IMR-90 (cell line): ENCODE results near the gene MISP3. TPM values are rescaled to one million over a fixed set of nuclear protein-coding genes. Genes with fewer than 3 reads are reported as not detected.

Experiments used
- ATAC-seq: fragments of 200-7000 bp; cut with Tn5 transposase; 2 replicates; pipeline ENCODE4 v1.9.1; 2020; ENCODE audit warnings: low read depth, mild to moderate bottlenecking, moderate library complexity
- BruUV-seq: library from RNA; stranded (reverse); fragments of 400-500 nt; replicated peaks from 2 replicates; lab custom pipeline; 2021; lab: Mats Ljungman, UMichigan
- CTCF ChIA-PET: fragments of 300-600 bp; formaldehyde crosslinking; extraction: SDS; loops from one replicate; lab custom pipeline; 2021; ENCODE audit warnings: antibody characterized with exemption; lab: Yijun Ruan, JAX
- POLR2A ChIA-PET: fragments of 300-600 bp; sonication (Branson Sonifier 250); formaldehyde crosslinking; loops from one replicate; lab custom pipeline; 2022; ENCODE audit warnings: antibody characterized with exemption; ENCODE audit not compliant: unreplicated experiment; lab: Charles Lee
- DNase-seq: peaks from one replicate; pipeline ENCODE4 v3.0.0; 2013
- H2AFZ ChIP-seq: replicated peaks from 2 replicates; pipeline ENCODE3; 2013; ENCODE audit warnings: low read length, mild to moderate bottlenecking; ENCODE audit not compliant: poor library complexity
- H2AK5ac ChIP-seq: 2 replicates; pipeline ENCODE4 v1.6.1; 2013; ENCODE audit warnings: low read depth, low read length, inconsistent platforms
- H2AK9ac ChIP-seq: replicated peaks from 2 replicates; pipeline ENCODE3; 2013; ENCODE audit warnings: mild to moderate bottlenecking, low read depth, low read length, moderate library complexity; ENCODE audit not compliant: poor library complexity
- H2BK120ac ChIP-seq: 2 replicates; pipeline ENCODE4 v1.6.1; 2013; ENCODE audit warnings: low read depth, low read length, inconsistent platforms
- H2BK15ac ChIP-seq: 3 replicates; pipeline ENCODE4 v1.6.1; 2013; ENCODE audit warnings: low read depth, low read length, inconsistent platforms
- H2BK20ac ChIP-seq: 2 replicates; pipeline ENCODE4 v1.6.1; 2013; ENCODE audit warnings: low read depth, mild to moderate bottlenecking, inconsistent platforms, low read length, moderate library complexity
- H2BK5ac ChIP-seq: 2 replicates; pipeline ENCODE4 v1.6.1; 2013; ENCODE audit warnings: mild to moderate bottlenecking, low read depth, low read length, inconsistent platforms; ENCODE audit not compliant: poor library complexity, severe bottlenecking
- H3K14ac ChIP-seq: replicated peaks from 2 replicates; pipeline ENCODE4 v1.6.1; 2013; ENCODE audit warnings: low read depth, low read length, inconsistent platforms
- H3K18ac ChIP-seq: 2 replicates; pipeline ENCODE4 v1.6.1; 2013; ENCODE audit warnings: low read depth, low read length, control low read depth
- H3K23ac ChIP-seq: 2 replicates; pipeline ENCODE4 v1.6.1; 2013; ENCODE audit warnings: low read depth, low read length, inconsistent platforms
- H3K27ac ChIP-seq: 2 replicates; pipeline ENCODE4 v1.5.1; 2013; ENCODE audit warnings: mild to moderate bottlenecking, control low read depth, low read length; ENCODE audit not compliant: insufficient read depth
- H3K27me3 ChIP-seq: 2 replicates; pipeline ENCODE4 v1.6.1; 2013; ENCODE audit warnings: low read length; ENCODE audit not compliant: control insufficient read depth, insufficient read depth
- H3K36me3 ChIP-seq: 2 replicates; pipeline ENCODE4 v1.6.1; 2013; ENCODE audit warnings: low read length, mixed read lengths; ENCODE audit not compliant: control insufficient read depth, insufficient read depth
- H3K4ac ChIP-seq: 2 replicates; pipeline ENCODE4 v1.6.1; 2013; ENCODE audit warnings: low read depth, low read length, inconsistent platforms
- H3K4me1 ChIP-seq: 2 replicates; pipeline ENCODE4 v1.6.1; 2013; ENCODE audit warnings: low read length, mixed read lengths; ENCODE audit not compliant: control insufficient read depth, insufficient read depth
- H3K4me2 ChIP-seq: 2 replicates; pipeline ENCODE4 v1.6.1; 2013; ENCODE audit warnings: low read depth, mild to moderate bottlenecking, control low read depth, low read length, moderate library complexity
- H3K4me3 ChIP-seq: 2 replicates; pipeline ENCODE4 v1.5.1; 2013; ENCODE audit warnings: low read depth, mild to moderate bottlenecking, control low read depth, low read length, moderate library complexity; ENCODE audit not compliant: insufficient read depth
- H3K56ac ChIP-seq: 2 replicates; pipeline ENCODE4 v1.6.1; 2013; ENCODE audit warnings: low read length, inconsistent platforms; ENCODE audit not compliant: insufficient read depth; ENCODE audit errors: extremely low read depth
- H3K79me1 ChIP-seq, 2 experiments: 2 replicates each; pipeline ENCODE4 v1.6.1; 2013; ENCODE audit warnings: low read length in 2 of 2, inconsistent platforms in 1 of 2, low read depth in 1 of 2
- H3K9ac ChIP-seq: 2 replicates; pipeline ENCODE4 v1.6.1; 2013; ENCODE audit warnings: low read depth, low read length, control low read depth
- H3K9me1 ChIP-seq: 2 replicates; pipeline ENCODE4 v1.6.1; 2013; ENCODE audit warnings: low read length, inconsistent platforms; ENCODE audit not compliant: insufficient read depth
- H3K9me3 ChIP-seq: 2 replicates; pipeline ENCODE4 v1.6.1; 2013; ENCODE audit warnings: low read length; ENCODE audit not compliant: control insufficient read depth, insufficient read depth
- H4K20me1 ChIP-seq: 2 replicates; pipeline ENCODE4 v1.6.1; 2013; ENCODE audit warnings: low read length, inconsistent platforms; ENCODE audit not compliant: insufficient read depth
- H4K5ac ChIP-seq: 2 replicates; pipeline ENCODE4 v1.6.1; 2013; ENCODE audit warnings: mild to moderate bottlenecking, low read depth, low read length, control low read depth
- H4K8ac ChIP-seq, 2 experiments: 2 replicates each; pipeline ENCODE4 v1.6.1; 2013; ENCODE audit warnings: low read depth in 2 of 2, low read length in 2 of 2, control low read depth in 1 of 2, inconsistent platforms in 1 of 2
- H4K91ac ChIP-seq: 2 replicates; pipeline ENCODE4 v1.6.1; 2013; ENCODE audit warnings: low read depth, low read length, inconsistent platforms; ENCODE audit not compliant: insufficient read depth
- BHLHE40 ChIP-seq: fragments of 150-350 bp; IDR thresholded peaks from 2 replicates; pipeline ENCODE4 v1.6.1; 2016; ENCODE audit warnings: mild to moderate bottlenecking, low read depth, low read length
- CEBPB ChIP-seq: IDR thresholded peaks from 2 replicates; pipeline ENCODE4 v1.6.1; 2012; ENCODE audit warnings: low read depth, low read length, improper control_type of control experiment
- FOS ChIP-seq: fragments of 150-350 bp; IDR thresholded peaks from 2 replicates; pipeline ENCODE4 v1.6.1; 2016; ENCODE audit warnings: low read depth, low read length
- MAFK ChIP-seq: IDR thresholded peaks from 2 replicates; pipeline ENCODE4 v1.6.1; 2012; ENCODE audit warnings: low read depth, low read length, improper control_type of control experiment
- MXI1 ChIP-seq: IDR thresholded peaks from 2 replicates; pipeline ENCODE4 v1.6.1; 2012; ENCODE audit warnings: low read depth, mild to moderate bottlenecking, low read length, moderate library complexity, borderline replicate concordance
- NFE2L2 ChIP-seq: fragments of 150-350 bp; IDR thresholded peaks from 2 replicates; pipeline ENCODE4 v1.6.1; 2016; ENCODE audit warnings: low read depth, mild to moderate bottlenecking, low read length
- POLR2A ChIP-seq: IDR thresholded peaks from 2 replicates; pipeline ENCODE4 v1.6.1; 2012; ENCODE audit warnings: mild to moderate bottlenecking, low read depth, low read length
- RCOR1 ChIP-seq: IDR thresholded peaks from 2 replicates; pipeline ENCODE4 v1.6.1; 2012; ENCODE audit warnings: mild to moderate bottlenecking, low read length, improper control_type of control experiment; ENCODE audit not compliant: insufficient replicate concordance
- RFX5 ChIP-seq: IDR thresholded peaks from 2 replicates; pipeline ENCODE4 v1.8.0; 2012; ENCODE audit warnings: low read depth, mild to moderate bottlenecking, low read length, moderate library complexity
- SMC3 ChIP-seq: fragments of 150-350 bp; IDR thresholded peaks from 2 replicates; pipeline ENCODE4 v1.6.1; 2016; ENCODE audit warnings: low read depth, mild to moderate bottlenecking, antibody characterized with exemption, low read length, moderate library complexity
- USF2 ChIP-seq: fragments of 150-350 bp; IDR thresholded peaks from 2 replicates; pipeline ENCODE4 v1.6.1; 2017; ENCODE audit warnings: mild to moderate bottlenecking, antibody characterized with exemption, low read length, low read depth
- WGBS, 2 experiments: methylation state at CpG; one replicate each; pipeline versions ENCODE4 v1.1.5 to v1.1.7; 2013; ENCODE audit warnings: missing lambda C conversion rate in 2 of 2; ENCODE audit not compliant: insufficient read length in 1 of 2; ENCODE audit errors: extremely low coverage in 2 of 2; 5-methylcytosine and 5-hydroxymethylcytosine counted together
- dilution Hi-C: fragments of 300-500 bp; cut with HindIII; formaldehyde crosslinking; loops from one replicate; pipeline ENCODE4 v1.14.3; 2018; ENCODE audit warnings: low sequenced_read_pairs; ENCODE audit not compliant: unreplicated experiment
- in situ Hi-C: fragments of 300-500 bp; cut with MboI; formaldehyde crosslinking; loops from 3 replicates; pipeline ENCODE4 v1.14.3; 2019; ENCODE audit warnings: low sequenced_read_pairs, inconsistent platforms, mixed read lengths
- intact Hi-C: fragments of 100-400 bp; cut with micrococcal nuclease; formaldehyde crosslinking; loops from 2 replicates; pipeline ENCODE4 v1.10.0; 2022
- polyA plus RNA-seq, 3 experiments: library from polyadenylated mRNA; depleted of rRNA; stranded (reverse); fragments of >200 nt; gene quantifications; 2 replicates each; pipeline ENCODE4 v1.2.3, GENCODE V29; 2012; ENCODE audit warnings: low replicate concordance in 1 of 3
- total RNA-seq: library from RNA; depleted of rRNA; stranded (reverse); fragments of >200 nt; gene quantifications from 2 replicates; pipeline ENCODE4 v1.2.3, GENCODE V29; 2012

The MISP3 gene
- total and polyA plus RNA-seq, 2 of the 4 experiments (the other 2 are of a cell fraction) = under 0.01 to 0.68 TPM

DNA sequence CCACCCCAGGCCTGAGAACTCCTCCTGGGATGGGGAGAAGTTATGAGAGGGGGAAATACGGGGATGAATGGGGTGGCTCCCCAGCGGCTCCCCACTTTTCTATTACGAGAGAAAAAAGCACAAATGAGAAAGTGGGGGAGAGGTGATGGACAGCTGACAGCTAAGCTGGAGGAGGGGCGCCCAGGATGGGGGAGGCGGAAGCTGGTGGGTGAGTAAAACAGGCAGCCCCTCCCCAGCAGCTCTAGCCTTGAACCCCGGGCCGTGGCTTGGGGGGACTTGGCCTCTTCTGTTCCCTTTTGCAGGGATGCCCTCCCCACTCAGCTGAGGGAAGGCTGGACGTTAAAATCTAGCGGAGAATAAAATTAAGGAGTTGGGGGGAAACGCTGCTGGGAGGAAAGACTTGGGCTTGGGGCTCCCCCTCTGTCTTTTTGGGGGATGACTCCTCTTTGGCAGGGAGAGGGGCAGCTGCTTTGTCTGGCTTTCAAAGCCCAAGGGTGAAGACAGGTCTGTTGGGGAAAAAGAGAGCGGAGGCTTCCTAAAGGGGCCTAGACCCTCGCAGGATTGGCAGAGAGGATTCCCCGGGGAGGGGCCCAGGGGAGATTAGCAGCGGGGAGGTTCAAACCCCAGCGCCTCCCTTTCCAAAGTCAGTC, 19.4 kb downstream of the MISP3 start:
- Histone ChIP-seq H3K36me3 (peaks cover 19% of the 10 kb centered on the region), H4K8ac (peak overlapping the region; percentile 24 to 45; a peak in 2 of 4 replicates), H3K23ac (no peak overlapping the region), H3K79me1 (peaks cover 0 to 6% of the 10 kb centered on the region in 2 experiments; a peak in 2 of 4 replicates), H3K27ac (no peak overlapping the region), H3K9ac (peak overlapping the region; percentile 78), H3K18ac (no peak overlapping the region), H2BK120ac (no peak overlapping the region), H3K4me3 (peak overlapping the region; percentile 80; the same call in 1 of the 2 replicates), H2BK15ac (no peak overlapping the region), H3K14ac (no peak overlapping the region), H3K9me1 (no peaks in the 10 kb centered on the region), H4K91ac (no peak overlapping the region), H2BK20ac (no peak overlapping the region), H2AK9ac (no peak overlapping the region), H3K4ac (no peak overlapping the region), H3K56ac (no peak overlapping the region), H2AFZ (peak overlapping the region; percentile 4), H3K4me2 (peak overlapping the region; percentile 97), H3K4me1 (no peaks in the 10 kb centered on the region), H2AK5ac (0 out of 2 replicates have a peak overlapping the region, but pooled peaks have one; percentile 48), H4K5ac (no peak overlapping the region), H2BK5ac (no peak overlapping the region), H3K27me3 (no peaks in the 10 kb centered on the region), H3K9me3 (peaks cover 8% of the 10 kb centered on the region), H4K20me1 (peaks cover 7% of the 10 kb centered on the region)
- in situ Hi-C loops (loop anchor here (25.0 kb wide), 1 partner anchor 330 kb away; the partner anchor contains the start of genes C19orf53 and MRI1), intact Hi-C loops (loop anchor here (2.0 kb wide), 1 partner anchor 45 kb away; the partner anchor contains the start of gene ASF1B), dilution Hi-C loops (no loop called here)
- POLR2A ChIA-PET = no interaction called here
- no CpG with 5 or more reads among the region's 15 CpGs for WGBS, 2 experiments
- DNase-seq = no peak
- CTCF ChIA-PET = no interaction called here
- TF ChIP-seq RFX5 = no peak
- TF ChIP-seq RCOR1 = no peak
- no peak for TF ChIP-seq FOS
- TF ChIP-seq SMC3 = no peak
- TF ChIP-seq USF2 = no peak
- TF ChIP-seq MAFK = no peak
- TF ChIP-seq CEBPB = no peak
- TF ChIP-seq POLR2A = no peak
- TF ChIP-seq BHLHE40 = no peak
- TF ChIP-seq NFE2L2 = no peak
- no peak for TF ChIP-seq MXI1
- TSS peak; percentile 91 for BruUV-seq
- no peak for ATAC-seq
